Fibroblast of mammary gland (primary cell): ENCODE measurements around the gene RFT1.

Experiments used
- DNase-seq: peaks from one replicate; pipeline ENCODE4 v3.0.0-alpha.2; 2010; ENCODE audit warnings: low read depth
- H3K4me3 ChIP-seq: 2 replicates; pipeline ENCODE4 v1.5.1; 2011; ENCODE audit warnings: low read depth, mild to moderate bottlenecking, low read length, moderate library complexity; ENCODE audit not compliant: control insufficient read depth
- CTCF ChIP-seq: conservative IDR thresholded peaks from 2 replicates; pipeline ENCODE4 v1.5.1; 2011; ENCODE audit warnings: low read depth, low read length, inconsistent platforms; ENCODE audit not compliant: control insufficient read depth, insufficient read depth

Gene RFT1

GRCh38 chr3:53080612-53081205 is 49.5 kb downstream of the RFT1 start:
- TF ChIP-seq CTCF = no peak
- no peak for DNase-seq
- no peak overlapping the region for H3K4me3 ChIP-seq

- no peak for DNase-seq
- no peak overlapping the region for H3K4me3 ChIP-seq
- no peak for TF ChIP-seq CTCF
Measured at GRCh38 chr3:53079791-53080555, 50.3 kb downstream of the RFT1 start.

- no peak overlapping the region for H3K4me3 ChIP-seq
- no peak for DNase-seq
- no peak for TF ChIP-seq CTCF
Measured at GRCh38 chr3:53079147-53079546, 51.1 kb downstream of the RFT1 start.

- no peak overlapping the region for H3K4me3 ChIP-seq
- no peak for TF ChIP-seq CTCF
- DNase-seq = no peak
Measured at GRCh38 chr3:53078656-53079055, 51.6 kb downstream of the RFT1 start.

- no peak overlapping the region for H3K4me3 ChIP-seq
- no peak for TF ChIP-seq CTCF
- DNase-seq = no peak
Measured at GRCh38 chr3:53077476-53078220, 52.6 kb downstream of the RFT1 start.

- DNase-seq = no peak
- no peak overlapping the region for H3K4me3 ChIP-seq
- no peak for TF ChIP-seq CTCF
Measured at GRCh38 chr3:53075743-53076140, 54.5 kb downstream of the RFT1 start.
